ENCODE results near the gene IRAK2. TPM values are rescaled to one million over a fixed set of nuclear protein-coding genes. Genes with fewer than 3 reads are reported as not detected.

IRAK2 gene
- total and polyA plus RNA-seq, 5 donors from 2014 or later, result 0.68 to 3.7 (median 2.9) TPM

DNA sequence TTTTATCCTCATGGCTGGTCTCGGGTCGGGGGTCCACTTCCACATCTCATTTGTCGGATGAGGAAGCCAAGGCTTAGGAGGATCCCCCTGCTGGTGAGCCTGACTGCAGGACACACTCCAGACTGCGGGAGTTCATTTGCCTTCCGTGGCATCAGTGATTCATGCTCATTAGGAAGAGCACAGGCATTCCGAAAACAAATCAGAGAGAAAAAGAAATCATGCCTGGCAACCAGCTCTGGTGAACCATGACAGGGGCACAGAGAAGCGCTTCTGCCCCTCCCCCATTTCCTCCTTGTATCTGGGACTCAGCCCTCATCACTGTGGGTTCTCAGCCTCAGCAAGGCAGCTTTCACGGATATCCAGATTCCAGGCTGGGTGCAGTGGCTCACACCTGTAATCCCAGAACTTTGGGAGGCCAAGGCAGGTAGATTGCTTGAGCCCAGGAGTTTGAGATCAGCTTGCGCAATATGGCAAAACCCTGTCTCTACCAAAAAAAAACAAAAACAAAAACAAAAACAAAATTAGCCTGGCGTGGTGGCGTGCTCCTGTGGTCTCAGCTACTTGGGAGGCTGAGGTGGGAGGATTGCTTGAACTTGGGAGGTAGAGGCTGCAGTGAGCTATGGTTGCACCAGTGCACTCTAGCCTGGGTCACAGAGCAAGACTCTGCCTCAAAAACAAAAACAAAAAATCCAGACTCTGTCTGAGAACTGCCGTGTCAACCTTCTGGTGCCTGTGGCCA lies 28.4 kb downstream of the IRAK2 start:
- no peaks in the 10 kb centered on the region for H3K27me3 ChIP-seq (ENCODE audit: control insufficient read depth, insufficient read depth, low read length)
- ATAC-seq (ENCODE audit: low read depth in 2 of 2) (peak; percentile 47 to 61), DNase-seq (peak; percentile 26 to 74 (median 59))
- H3K4me1 ChIP-seq (ENCODE audit: control insufficient read depth, insufficient read depth, low read length, poor library complexity, severe bottlenecking), result peaks cover 79% of the 10 kb centered on the region
- H3K27ac Mint-ChIP-seq, result peak overlapping the region; percentile 97 to 99 (median 98)
- peaks cover 0 to 2% (median 0%) of the 10 kb centered on the region in 7 donors for H3K9me3 Mint-ChIP-seq
- H3K27ac ChIP-seq (ENCODE audit: insufficient read depth, low read length, poor library complexity, severe bottlenecking), result peak overlapping the region; percentile 92
- H3K9me3 ChIP-seq (ENCODE audit: control insufficient read depth in 2 of 2, low read length in 2 of 2), result no peaks in the 10 kb centered on the region
- no peaks in the 10 kb centered on the region for H3K36me3 Mint-ChIP-seq
- H3K4me3 ChIP-seq (ENCODE audit: low read depth, low read length), result peak overlapping the region; percentile 59
- H3K36me3 ChIP-seq (ENCODE audit: control insufficient read depth, insufficient read depth, low read length), result no peaks in the 10 kb centered on the region
- H3K4me1 Mint-ChIP-seq, result peaks cover 33 to 80% (median 57%) of the 10 kb centered on the region in 4 donors
- peak overlapping the region; percentile 43 to 85 (median 81) for H3K4me3 Mint-ChIP-seq
- H3K27me3 Mint-ChIP-seq, result no peaks in the 10 kb centered on the region

DNA sequence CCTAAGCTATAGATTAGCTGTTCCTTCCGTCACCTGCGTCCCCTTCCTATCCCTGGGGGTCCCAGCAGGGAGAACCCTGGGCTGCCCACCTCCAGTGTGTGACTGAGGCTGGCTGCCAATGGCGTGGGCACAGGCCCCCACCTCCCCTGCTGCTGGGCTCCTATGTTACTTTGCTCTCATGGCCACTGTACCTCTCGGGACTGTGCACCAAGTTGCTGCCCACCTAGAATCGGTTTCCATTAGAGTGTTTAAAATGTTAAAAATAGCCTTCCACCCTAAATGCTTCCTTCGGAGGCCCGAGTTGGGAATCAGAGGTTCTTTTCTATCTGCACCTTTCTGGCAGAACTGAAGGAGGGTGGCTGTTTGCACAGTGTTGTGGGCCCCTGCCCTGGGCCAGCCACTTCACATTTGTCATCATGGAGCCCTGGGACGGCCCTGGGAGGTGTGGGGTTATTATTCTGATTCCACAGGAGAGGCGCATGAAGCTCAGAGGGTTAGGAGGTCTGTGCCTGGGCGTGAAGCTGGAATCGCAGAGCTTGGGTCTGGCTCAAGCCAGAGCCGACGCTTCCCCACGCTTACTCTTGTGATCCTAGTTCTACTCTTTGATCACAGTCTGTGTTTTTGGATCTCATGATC lies 29.1 kb downstream of the IRAK2 start:
- Histone ChIP-seq H3K27me3 (ENCODE audit: control insufficient read depth, insufficient read depth, low read length) (no peaks in the 10 kb centered on the region), H3K4me1 (ENCODE audit: control insufficient read depth, insufficient read depth, low read length, poor library complexity, severe bottlenecking) (peaks cover 85% of the 10 kb centered on the region), H3K4me3 (ENCODE audit: low read depth, low read length) (peak overlapping the region; percentile 68), H3K36me3 (ENCODE audit: control insufficient read depth, insufficient read depth, low read length) (no peaks in the 10 kb centered on the region), H3K9me3 (ENCODE audit: control insufficient read depth in 2 of 2, low read length in 2 of 2) (no peaks in the 10 kb centered on the region), H3K27ac (ENCODE audit: insufficient read depth, low read length, poor library complexity, severe bottlenecking) (peak overlapping the region; percentile 92)
- DNase-seq (no peak), ATAC-seq (ENCODE audit: low read depth in 2 of 2) (no peak)
- peak overlapping the region; percentile 77 to 86 (median 85) for H3K4me3 Mint-ChIP-seq
- no peaks in the 10 kb centered on the region for H3K36me3 Mint-ChIP-seq
- no peaks in the 10 kb centered on the region for H3K27me3 Mint-ChIP-seq
- H3K4me1 Mint-ChIP-seq, result peaks cover 39 to 85% (median 60%) of the 10 kb centered on the region in 4 donors
- H3K27ac Mint-ChIP-seq, result peak overlapping the region; percentile 97 to 99 (median 98)
- peaks cover 0 to 2% (median 0%) of the 10 kb centered on the region in 7 donors for H3K9me3 Mint-ChIP-seq

DNA sequence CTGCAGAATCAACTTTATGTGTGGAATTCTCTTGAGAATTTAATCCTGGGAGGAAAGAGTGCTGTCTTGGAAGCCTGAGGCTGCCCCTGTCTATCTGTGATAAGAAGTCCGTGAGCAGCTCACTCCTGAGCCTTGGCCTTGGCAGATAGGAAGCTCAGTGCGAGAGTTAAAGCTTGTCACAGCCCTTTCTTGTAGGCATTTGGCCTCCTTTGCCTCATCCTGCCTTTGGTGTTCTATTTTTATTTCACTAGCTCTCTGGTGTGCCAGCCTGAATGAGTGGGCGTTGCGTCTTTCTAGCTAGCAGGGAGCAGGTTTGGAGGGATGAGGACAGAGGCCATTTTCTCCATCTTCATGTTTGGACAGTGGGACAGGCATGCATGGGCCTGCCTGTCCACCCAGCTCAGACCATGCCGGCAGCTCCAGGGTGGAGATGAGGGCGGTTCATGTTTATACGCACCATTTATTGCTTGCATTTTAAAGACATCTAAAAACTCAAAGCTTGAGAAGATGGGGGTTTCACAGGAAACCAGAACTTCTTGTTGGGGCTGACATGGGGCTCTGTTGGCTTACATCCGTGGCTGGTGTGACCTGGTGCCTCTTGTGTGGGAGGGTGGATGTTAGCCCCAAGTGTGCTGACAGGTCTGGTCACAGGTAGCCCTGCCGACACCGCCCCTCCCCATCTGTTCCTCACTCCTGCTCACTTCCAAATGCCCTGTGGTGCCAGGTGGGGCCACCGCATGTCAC lies 29.8 kb downstream of the IRAK2 start:
- H3K4me1 Mint-ChIP-seq, result peaks cover 43 to 85% (median 60%) of the 10 kb centered on the region in 4 donors
- no peaks in the 10 kb centered on the region for H3K27me3 Mint-ChIP-seq
- Histone ChIP-seq H3K27me3 (ENCODE audit: control insufficient read depth, insufficient read depth, low read length) (no peaks in the 10 kb centered on the region), H3K4me3 (ENCODE audit: low read depth, low read length) (peak overlapping the region; percentile 68), H3K27ac (ENCODE audit: insufficient read depth, low read length, poor library complexity, severe bottlenecking) (peak overlapping the region; percentile 92), H3K36me3 (ENCODE audit: control insufficient read depth, insufficient read depth, low read length) (no peaks in the 10 kb centered on the region), H3K9me3 (ENCODE audit: control insufficient read depth in 2 of 2, low read length in 2 of 2) (no peaks in the 10 kb centered on the region), H3K4me1 (ENCODE audit: control insufficient read depth, insufficient read depth, low read length, poor library complexity, severe bottlenecking) (peaks cover 85% of the 10 kb centered on the region)
- peak; percentile 47 to 49 for ATAC-seq (ENCODE audit: low read depth in 2 of 2)
- peaks cover 0 to 2% (median 0%) of the 10 kb centered on the region in 7 donors for H3K9me3 Mint-ChIP-seq
- peak in 2 of 3 donors; percentile 61 to 80 for DNase-seq
- peak overlapping the region; percentile 77 to 86 (median 85) for H3K4me3 Mint-ChIP-seq
- no peaks in the 10 kb centered on the region for H3K36me3 Mint-ChIP-seq
- H3K27ac Mint-ChIP-seq, result peak overlapping the region; percentile 97 to 99 (median 98)

DNA sequence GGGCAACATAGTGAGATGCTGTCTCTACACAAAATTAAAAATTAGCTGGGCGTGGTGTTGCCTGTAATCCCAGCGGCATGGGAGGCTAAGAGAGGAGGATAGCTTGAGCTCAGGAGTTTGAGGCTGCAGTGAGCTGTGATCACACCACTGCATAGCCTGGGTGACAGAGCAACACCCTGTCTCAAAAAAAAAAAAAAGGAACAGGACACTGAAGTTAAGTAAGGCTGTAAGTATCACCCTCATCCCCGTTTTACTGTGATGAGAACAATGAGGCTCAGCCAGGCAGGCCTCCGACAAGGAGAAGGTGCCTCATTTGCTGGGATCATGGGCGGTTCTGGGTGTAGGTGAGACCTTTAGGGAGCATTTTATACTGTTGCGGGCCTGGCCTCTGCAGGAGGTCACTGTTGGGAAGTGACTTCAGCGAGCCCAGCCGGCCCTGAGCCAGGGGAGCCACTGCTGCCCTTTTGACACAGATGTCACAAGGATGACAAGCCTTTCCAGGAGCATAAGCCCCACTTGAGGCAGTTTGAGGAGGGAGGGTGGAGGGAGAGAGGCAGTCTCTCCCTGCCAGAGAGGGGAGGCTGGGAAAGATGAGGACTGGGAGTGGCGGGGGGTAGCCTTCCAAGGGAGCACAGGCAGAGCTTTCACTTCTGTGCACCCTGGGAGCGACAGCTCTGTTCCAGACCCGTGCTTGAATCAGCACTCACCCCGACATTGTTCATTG lies 30.8 kb downstream of the IRAK2 start:
- H3K36me3 ChIP-seq (ENCODE audit: control insufficient read depth, insufficient read depth, low read length), result no peaks in the 10 kb centered on the region
- Mint-ChIP-seq H3K4me1 (peaks cover 39 to 88% (median 56%) of the 10 kb centered on the region in 4 donors), H3K4me3 (peak overlapping the region; percentile 77 to 86 (median 85)), H3K36me3 (no peaks in the 10 kb centered on the region), H3K9me3 (peaks cover 0 to 2% (median 0%) of the 10 kb centered on the region in 7 donors), H3K27ac (peak overlapping the region; percentile 97 to 99 (median 98)), H3K27me3 (no peaks in the 10 kb centered on the region)
- DNase-seq (no peak), ATAC-seq (ENCODE audit: low read depth in 2 of 2) (no peak)
- peak overlapping the region; percentile 92 for H3K27ac ChIP-seq (ENCODE audit: insufficient read depth, low read length, poor library complexity, severe bottlenecking)
- no peaks in the 10 kb centered on the region for H3K9me3 ChIP-seq (ENCODE audit: control insufficient read depth in 2 of 2, low read length in 2 of 2)
- peaks cover 78% of the 10 kb centered on the region for H3K4me1 ChIP-seq (ENCODE audit: control insufficient read depth, insufficient read depth, low read length, poor library complexity, severe bottlenecking)
- H3K4me3 ChIP-seq (ENCODE audit: low read depth, low read length), result peak overlapping the region; percentile 68
- no peaks in the 10 kb centered on the region for H3K27me3 ChIP-seq (ENCODE audit: control insufficient read depth, insufficient read depth, low read length)

DNA sequence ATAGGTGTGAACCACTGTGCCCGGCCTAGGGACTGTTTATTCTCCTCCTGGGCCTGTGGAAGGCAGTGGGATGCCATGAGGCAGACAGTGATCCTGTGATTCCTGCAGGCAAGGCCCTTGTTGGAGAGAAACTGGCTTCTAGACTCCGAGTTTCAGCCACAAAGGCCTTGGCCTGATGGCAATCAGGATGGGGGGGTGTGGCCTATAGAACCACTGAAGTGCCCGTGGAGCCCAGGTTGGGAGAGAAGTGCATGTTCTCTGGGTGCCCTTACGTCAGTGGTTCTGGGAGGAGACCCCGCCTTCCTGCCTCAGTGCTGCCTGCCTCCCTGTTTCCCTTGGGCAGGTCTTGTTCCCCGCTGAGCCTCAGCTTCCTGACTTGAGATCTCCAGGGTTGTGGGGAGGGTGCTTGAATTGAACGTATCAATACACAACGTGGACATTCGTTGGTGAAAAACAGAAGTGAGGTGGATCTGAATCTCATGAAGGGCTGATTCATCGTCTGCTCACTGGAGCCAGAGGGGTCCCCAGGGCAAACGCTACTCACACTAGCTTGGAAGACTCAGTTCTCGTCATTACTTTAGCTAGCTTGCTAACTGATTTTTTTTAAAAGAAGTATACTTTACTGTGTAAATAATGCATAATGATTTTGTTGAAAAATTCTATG lies 31.8 kb downstream of the IRAK2 start:
- H3K27me3 ChIP-seq (ENCODE audit: control insufficient read depth, insufficient read depth, low read length), result no peaks in the 10 kb centered on the region
- peak overlapping the region in 2 of 4 donors; percentile 32 to 43 for H3K4me3 Mint-ChIP-seq
- no peak overlapping the region for H3K4me3 ChIP-seq (ENCODE audit: low read depth, low read length)
- no peaks in the 10 kb centered on the region for H3K27me3 Mint-ChIP-seq
- peaks cover 0 to 2% (median 0%) of the 10 kb centered on the region in 7 donors for H3K9me3 Mint-ChIP-seq
- peak overlapping the region; percentile 97 to 99 (median 98) for H3K27ac Mint-ChIP-seq
- H3K27ac ChIP-seq (ENCODE audit: insufficient read depth, low read length, poor library complexity, severe bottlenecking), result peak overlapping the region; percentile 35
- peaks cover 72% of the 10 kb centered on the region for H3K4me1 ChIP-seq (ENCODE audit: control insufficient read depth, insufficient read depth, low read length, poor library complexity, severe bottlenecking)
- peaks cover 4% of the 10 kb centered on the region for H3K36me3 Mint-ChIP-seq
- peaks cover 38 to 90% (median 56%) of the 10 kb centered on the region in 4 donors for H3K4me1 Mint-ChIP-seq
- no peaks in the 10 kb centered on the region for H3K9me3 ChIP-seq (ENCODE audit: control insufficient read depth in 2 of 2, low read length in 2 of 2)
- no peaks in the 10 kb centered on the region for H3K36me3 ChIP-seq (ENCODE audit: control insufficient read depth, insufficient read depth, low read length)
- no peak for DNase-seq
- ATAC-seq (ENCODE audit: low read depth in 2 of 2), result no peak

DNA sequence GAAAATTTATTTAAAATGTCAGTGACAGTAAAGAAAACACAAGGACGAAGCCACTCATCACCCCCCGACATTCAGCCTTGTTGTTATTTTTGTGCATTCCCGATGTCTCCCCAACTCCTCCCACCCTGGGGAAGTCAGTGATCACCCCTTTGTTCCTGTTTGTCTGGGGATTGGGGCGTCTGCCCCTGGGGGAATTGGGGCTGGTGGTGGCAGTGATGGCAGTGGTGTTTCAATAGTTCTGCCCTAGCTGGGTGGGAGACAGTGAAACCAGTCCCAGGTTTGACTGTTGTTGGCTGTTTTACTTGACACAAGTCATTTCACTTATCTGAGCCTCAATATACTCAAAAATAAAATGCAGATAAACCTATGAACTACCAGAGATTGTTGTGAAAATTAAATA lies 33.5 kb downstream of the IRAK2 start:
- Mint-ChIP-seq H3K27me3 (no peaks in the 10 kb centered on the region), H3K9me3 (peaks cover 0 to 2% (median 0%) of the 10 kb centered on the region in 7 donors), H3K4me3 (peak overlapping the region in 2 of 4 donors; percentile 85 to 86), H3K36me3 (peaks cover 10% of the 10 kb centered on the region), H3K4me1 (peaks cover 29 to 87% (median 48%) of the 10 kb centered on the region in 4 donors), H3K27ac (peak overlapping the region; percentile 93 to 97 (median 96))
- Histone ChIP-seq H3K27ac (ENCODE audit: insufficient read depth, low read length, poor library complexity, severe bottlenecking) (peak overlapping the region; percentile 91), H3K27me3 (ENCODE audit: control insufficient read depth, insufficient read depth, low read length) (no peaks in the 10 kb centered on the region), H3K9me3 (ENCODE audit: control insufficient read depth in 2 of 2, low read length in 2 of 2) (no peaks in the 10 kb centered on the region), H3K4me1 (ENCODE audit: control insufficient read depth, insufficient read depth, low read length, poor library complexity, severe bottlenecking) (peaks cover 62% of the 10 kb centered on the region), H3K36me3 (ENCODE audit: control insufficient read depth, insufficient read depth, low read length) (no peaks in the 10 kb centered on the region), H3K4me3 (ENCODE audit: low read depth, low read length) (no peak overlapping the region)
- ATAC-seq (ENCODE audit: low read depth in 2 of 2), result no peak
- DNase-seq, result no peak

Measured in CD4-positive, CD25-positive, alpha-beta regulatory T cell (primary cell).